GM19240 (cell line): ENCODE results near the gene SULT4A1.

Source experiments
- DNase-seq: peaks from one replicate; pipeline ENCODE4 v3.0.0; 2011; ENCODE audit warnings: low spot score; ENCODE audit not compliant: insufficient read length

SULT4A1 gene

DNA sequence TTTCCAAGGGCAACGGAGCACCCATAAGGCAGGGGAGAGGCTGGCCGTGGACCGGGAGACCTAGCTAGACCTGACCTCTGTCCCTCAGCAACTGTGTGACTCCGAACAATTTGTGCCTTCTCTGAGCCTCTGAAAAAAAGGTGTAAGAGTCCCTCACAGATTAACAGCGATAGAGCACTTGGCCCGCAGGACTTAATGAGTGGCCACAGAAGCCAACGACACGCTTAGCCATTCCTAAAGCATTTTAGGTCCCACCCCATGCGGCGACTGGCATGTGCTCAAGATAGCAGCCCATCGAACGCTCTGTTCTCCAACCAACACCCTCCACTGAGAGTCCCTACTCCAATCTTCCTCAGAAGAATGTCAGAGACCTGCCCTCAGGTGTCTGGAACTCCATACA is 1.5 kb downstream of the SULT4A1 start:
- no peak for DNase-seq

DNA sequence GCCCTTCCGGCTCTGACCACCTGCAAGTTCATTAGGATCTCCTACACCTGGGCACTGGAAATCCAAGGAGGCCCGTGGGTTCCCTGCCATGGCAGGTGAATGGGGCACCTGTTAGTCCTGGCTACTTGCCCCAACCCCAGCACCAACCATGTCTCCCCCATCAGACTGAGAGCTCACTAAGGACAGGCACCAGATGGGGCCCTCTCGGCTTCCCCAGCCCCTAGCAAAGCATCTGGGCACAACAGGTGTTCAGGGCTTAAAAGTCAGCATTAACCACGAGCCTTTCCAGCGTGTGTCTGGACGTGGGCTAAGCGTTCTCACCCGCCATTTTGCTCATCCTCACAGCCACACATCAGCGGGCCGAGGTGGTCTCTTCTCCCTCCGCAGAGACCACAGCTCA is 2.2 kb downstream of the SULT4A1 start:
- DNase-seq = no peak

DNA sequence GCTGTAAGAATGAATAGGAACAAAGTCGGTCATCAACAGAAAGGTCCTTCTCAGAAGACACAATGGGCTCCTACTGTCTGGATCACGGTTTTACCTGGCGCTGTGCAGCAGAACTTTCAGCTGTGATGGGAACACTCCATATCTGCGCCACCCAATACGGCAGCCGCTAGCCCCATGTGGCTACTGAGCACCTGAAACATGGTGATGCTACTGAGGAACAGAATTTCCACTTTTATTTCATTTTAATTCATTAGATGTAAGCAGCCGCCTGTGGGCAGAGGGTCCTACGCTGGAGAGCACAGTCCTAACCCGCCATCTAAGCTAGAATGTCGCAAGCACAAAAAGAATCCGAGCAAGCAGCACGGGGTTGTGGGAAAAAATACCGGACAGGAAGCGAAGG is 2.7 kb downstream of the SULT4A1 start:
- no peak for DNase-seq

DNA sequence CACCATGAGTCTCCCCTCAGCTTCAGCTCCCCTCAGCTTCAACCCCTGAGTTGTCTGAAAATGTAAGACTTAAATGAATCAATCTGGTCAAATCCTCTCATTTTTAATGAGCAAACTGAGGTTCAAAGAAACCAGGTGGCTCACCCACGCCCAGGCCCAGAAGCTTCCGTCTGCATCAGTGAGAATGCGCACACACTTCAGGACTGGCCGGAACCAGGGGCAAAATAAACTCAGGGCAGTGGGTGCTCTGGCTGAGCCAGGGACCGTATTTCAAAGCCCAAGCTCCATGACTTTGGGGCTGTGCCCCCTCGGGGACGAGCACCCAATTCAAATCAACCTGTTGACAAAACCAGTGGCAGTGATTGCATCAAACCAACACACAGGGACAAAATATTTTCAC is 3.1 kb downstream of the SULT4A1 start:
- DNase-seq = no peak

DNA sequence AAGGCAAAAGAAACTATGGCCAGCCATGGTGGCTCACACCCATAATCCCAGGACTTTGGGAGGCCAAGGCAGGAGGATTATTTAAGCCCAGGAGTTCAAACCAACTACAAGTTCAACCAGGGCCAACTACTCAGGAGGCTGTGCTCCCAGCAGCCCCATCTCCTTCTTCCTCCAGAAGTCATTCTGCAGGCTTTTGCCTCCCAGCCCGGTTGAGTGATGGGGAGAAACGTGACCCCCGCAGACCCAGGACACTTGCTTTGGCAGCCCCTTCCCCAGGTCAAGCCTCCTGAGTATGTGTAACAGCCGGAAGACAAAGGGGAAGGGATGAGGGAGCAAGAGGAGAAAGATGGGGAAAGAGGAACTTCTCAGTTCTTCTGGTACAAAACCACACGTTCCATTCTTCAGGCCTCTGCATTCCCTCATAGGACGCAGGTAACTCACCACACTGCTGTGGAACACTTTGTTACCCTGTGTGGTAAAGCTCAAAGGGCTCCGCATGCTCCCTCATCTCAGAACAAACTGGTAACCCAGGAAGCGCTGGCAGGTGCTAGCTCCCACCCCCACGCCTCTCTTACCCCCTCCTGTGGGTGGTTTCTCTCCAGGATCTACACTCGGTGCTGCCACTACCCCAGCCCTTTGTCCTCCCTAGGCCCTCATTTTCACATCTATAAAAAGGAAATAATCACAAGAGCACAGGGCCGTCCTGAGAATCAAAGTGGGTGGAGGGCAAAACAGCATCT is 4.0 kb downstream of the SULT4A1 start:
- no peak for DNase-seq

DNA sequence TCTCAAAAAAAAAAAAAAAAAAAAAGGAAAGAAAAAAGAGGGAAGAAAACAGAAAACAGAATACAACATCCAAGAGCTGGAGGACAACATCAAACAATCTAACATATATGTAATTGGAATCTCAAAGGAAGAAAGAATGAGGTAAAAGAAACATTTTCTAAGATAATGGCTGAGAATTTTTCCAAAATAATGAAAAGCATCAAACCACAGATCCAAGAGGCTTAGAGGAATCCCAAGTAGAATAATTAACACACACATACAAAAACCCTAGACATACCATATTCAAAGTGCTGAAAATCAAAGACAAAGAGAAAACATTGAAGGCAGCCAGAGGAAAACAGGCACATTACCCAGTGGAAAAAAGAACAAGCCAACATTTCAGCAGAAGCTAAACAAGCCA is 4.9 kb downstream of the SULT4A1 start:
- no peak for DNase-seq

DNA sequence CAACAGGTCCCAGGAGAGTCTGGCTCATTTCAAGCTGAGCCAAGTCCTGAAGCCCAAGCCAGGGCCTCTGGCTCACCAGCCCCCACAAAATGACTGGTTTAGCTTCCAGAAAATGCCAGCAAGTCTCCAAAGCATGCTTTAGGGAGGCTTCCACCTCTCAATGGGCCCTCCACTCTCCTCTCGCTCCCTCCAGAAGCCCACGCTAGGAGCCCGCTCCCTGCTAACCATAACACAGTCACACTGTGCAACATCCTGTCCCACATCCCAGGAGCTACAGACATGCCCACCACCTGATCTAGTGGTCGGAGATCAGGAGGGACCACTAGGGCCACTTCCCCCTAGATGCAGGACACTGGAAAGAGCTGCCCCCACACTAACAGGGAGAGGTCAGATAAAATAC is 6.9 kb downstream of the SULT4A1 start:
- DNase-seq = no peak

DNA sequence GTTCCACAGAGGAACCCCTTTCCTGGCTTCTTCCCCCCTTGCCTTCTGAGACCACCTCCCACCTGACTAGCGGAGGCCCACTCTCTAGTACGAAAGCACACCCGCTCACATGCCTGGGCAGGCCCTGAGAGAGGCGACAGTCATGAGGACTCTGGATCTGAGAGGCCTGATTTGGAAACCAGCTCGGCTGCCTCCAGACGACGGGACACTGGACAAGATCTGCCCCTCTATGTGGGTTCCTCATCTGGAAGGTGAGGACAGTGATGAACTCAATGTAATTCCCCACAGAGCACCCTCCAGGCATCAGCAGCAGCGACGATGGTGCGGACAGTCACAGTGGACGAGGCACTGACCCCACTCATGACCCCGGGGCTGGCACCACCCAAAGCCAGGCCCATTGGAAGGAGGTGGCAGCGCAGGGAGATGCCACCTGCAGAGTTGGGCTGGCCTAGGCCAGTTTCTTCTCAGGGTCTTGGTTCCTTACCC is 7.5 kb downstream of the SULT4A1 start:
- DNase-seq = no peak

DNA sequence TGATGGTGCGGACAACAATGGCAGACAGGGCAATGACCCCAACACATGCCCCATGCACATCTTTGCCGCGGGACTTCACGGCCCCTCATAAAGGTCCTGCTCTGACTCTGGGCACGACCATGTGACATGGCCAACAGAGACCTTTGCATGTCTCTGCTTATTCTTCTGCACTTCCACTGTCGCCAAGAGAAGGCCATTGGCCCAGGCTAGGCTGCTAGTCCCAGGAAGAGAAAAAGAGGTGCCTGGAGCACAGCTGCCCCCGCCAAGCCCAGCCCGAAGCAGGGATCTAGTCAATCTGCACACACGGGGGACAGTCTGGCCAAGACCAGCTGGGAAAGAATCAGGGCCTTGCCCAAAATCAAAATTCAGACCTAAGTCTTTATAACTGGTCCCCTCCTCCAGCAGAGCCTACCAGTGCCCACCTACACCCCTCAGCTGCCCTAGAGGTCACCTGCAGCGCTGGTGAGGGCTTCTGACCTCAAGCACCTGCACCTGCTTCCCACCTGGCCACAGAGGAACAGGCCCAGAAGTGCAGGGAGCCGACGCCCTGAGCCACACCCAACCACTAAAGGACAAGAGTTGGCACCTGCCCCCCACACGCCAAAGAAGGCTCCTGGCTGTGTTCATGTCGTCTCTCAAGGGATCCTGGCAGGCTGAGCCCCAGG is 8.1 kb downstream of the SULT4A1 start:
- DNase-seq = no peak

DNA sequence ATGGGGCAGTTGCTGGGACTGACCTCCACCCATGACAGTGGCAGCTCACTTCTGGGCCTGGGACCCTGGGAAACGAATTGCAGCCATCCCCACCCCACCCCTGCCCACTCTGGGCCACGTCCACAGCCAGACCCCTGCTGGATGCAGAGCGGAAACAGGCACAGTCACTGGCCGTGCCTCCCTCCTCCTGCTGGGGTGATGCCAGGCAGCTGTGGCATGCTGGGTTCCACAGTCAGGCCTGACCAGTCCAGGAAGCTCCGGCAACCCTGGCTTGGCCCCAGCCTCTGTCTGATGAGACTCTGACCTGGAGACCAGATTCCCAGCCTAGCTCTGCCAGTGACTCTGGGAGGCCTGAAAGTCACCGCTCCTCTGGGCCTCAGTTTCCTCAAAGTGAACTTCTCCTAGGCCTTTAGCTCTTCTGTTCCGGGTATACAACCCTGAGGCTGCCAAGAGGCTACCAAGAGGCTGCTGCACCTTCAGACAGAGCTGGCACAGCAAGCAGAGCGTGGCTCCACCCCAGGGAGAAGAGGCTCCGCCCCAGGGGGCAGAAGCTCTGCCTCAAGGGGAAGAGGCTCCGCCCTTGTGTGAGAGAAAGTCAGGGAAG is 8.9 kb downstream of the SULT4A1 start:
- DNase-seq = no peak

DNA sequence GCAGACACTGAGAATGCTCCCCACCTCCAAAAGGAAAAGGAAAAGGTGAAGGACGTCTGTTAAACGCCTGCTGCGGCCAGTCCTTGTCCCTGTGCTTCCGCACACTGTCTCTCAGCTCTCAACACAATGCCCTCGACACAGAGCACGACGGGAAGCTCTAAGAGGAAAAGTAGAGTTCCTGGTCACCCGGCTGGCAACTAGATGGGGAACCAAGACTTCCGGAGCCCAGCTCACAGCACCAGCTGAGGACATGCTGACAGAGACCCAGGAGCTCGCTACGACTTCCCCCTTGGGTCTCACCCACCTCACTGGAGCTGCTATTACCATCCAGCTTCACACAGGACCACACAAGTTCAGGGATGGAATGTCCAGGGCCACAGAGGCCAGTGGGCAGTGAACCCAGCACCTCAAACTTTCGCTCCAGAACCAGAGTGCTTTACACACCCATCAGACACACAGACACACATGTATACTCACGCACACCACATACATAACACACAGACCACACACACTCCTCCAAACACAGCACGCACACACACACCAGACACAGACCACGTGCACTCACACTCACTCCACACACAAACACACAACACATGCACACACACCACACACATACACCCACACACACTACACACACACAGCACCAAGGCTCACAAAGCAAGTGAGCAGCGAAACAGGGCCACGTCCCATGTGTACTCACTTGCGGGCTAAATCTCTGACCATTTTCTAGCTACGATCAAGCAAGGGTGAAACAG is 9.6 kb downstream of the SULT4A1 start:
- no peak for DNase-seq

DNA sequence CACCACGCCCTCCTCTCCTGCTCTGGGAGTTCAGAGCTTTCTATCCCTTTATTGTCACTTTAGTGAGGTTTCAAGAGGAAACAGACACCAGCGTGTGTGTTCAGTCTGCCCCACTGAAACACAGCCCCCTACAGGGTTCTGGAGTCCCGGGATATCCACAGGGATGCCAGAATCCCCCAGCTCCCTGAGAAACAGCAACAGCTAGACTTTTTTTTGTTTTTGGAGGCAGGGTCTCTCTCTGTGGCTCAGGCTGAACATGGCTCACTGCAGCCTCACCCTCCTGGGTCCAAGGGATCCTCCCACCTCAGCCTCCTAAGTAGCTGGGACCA is 10.4 kb downstream of the SULT4A1 start:
- DNase-seq = no peak

DNA sequence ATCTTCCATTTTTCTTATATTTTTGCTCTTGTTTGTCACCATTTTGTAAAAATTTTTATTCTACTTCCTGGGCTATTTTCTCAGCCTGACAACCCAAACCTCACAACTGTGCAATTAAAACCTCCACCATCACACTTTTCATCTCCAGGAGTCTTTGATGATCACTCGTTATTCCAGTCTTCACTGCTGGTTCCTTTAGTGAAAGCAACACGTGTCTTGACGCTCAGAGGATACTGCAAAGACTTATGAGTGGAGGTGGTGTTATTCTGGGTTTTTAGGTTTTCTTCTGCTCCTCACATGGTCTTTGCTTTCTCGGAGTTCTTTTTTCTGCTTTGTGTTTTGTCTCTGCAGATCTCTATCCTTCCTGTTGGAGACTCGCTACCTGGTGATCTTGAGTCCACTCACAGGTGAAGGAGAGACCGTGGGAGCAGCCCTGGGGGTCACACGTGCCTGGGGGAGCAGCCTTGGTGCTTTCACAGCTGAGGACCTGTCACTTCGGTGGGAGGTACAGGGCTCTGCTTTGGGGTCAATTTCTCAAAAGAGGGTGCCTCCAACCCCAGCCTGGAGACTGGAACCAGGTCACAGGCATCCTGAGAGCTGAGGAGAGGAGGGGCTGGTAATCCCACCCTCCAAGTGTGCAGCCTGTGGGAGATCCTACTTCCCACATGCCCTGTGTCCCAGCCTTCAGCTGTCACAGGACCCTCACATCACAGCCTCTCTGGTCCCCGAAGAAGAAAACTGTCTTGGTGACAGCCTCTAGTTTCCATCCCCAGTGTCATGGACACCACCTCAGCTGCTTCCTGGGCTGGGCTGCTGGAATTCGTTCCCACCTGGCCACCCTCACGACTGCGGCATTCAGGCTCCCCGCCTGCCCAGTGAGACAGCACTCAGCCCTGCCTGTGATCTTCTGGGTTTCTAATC is 11.0 kb downstream of the SULT4A1 start:
- no peak for DNase-seq

DNA sequence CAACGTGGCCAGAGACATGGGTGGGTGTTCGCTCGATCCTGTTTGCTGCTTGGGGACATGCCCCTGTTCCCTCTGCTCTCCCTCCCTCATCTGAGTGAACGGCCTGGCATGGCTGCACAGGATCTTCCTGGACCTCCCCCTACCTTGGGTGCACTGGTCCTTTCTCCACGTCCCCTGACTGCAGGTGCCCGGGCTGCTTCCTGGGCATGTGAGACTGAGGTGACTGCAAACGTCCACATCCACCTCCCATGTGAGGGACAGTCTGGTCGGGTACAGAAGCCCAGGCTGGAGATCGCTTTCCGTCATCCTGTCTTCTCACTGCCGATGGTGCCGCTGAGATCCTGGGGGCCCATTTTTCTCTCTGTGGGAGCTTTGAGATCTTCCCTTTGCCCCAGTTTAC is 11.8 kb downstream of the SULT4A1 start:
- DNase-seq = no peak

DNA sequence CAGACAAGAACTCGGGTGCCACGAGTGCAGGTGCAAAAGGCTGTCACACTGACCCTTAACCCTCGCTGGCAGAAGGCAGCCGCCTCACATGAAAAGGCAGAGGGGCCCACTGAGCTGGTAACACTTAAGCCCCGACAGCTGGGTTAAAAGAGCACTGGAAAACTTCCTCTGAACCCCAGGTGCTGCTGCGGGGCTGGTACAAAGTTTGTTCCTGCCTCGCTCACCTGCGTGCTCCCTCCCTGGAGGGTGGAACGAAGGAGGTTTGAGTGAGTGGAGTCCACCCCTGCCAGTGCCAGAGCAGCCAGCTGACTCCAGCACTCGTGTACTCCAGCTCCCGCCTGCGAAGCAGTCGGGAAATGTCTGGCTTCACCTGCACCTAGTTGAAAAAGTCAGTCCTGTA is 12.6 kb downstream of the SULT4A1 start:
- DNase-seq = no peak

DNA sequence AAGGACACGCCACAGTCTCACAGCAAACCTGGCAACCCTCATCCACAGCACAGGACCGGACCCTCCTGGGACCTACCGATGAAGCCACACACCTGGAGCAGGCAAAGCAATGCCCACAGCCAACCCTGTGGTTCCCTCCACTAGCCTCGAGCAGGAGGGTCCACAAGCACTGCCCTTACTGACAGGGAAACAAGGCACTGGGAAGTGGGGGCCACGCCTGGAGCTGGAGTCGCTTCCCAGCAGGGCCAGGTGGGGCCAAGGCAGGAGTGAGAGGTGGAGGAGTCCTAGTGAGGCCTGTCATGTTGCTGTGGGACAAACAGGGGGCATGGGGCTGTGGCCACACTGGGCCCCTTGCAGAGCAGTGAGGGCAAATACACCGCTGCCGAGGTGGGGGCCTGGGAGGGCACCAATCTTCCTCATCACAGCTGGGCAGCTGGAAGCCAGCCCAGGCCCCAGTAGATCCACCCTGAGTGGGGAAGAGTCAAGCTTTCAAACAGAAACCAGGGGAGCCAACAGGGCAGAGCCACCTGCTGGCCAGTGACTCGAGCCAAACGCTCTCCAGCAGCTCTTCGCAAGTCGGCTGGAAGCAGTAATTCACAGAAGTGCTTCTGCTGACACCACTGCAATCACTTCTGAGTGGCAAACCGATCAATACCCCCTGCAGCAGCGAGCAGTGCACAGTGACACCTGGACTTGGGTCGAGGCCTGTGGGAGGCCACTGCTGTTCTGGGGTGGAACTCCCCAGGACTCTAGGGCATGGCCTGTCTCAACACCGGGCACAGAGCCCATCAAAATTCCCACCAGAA is 13.7 kb downstream of the SULT4A1 start:
- DNase-seq = no peak

DNA sequence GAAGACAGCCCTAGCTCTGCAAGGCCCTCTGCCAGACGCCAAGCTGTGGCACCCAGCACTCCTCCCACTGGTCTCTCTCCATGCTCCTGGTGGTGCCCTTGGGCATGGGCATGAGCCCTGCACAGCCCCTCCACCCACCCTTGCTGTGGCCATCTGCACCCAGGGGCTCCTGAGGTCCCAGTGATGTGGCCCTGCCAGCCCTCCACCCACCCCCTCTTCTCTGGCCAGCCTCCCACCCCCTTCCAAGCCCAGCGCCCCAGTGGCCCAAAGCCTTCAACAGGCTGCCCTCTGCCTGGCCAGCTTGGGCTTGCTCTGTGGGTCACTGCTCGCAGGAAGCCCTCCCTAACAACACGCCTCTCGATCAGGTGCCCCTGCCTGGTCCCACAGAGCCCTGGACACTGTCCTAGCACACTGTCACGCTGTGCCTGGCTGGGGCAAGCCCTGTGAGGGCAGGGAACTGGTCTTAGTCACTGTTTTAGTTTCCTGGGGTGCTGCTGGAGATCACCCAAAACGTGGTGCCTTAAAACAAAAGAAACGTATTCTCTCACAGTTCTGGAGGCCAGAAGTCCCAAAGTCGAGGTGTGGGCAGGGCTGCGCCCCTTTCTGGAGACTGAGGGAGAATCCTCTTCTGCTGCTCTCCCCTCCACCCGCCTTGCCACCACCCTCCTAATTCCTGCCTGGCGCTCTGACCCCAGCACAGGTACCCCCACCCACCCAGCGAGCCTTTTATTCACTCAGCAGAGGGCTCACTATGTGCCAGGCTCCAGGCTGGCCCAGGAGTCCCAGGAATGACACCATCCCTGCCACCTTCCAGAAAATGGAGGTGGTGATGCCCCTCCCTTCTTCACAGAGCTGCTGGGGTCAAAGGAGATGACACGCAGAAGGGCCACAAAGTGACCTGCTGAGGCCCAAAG is 14.7 kb downstream of the SULT4A1 start:
- DNase-seq = no peak

DNA sequence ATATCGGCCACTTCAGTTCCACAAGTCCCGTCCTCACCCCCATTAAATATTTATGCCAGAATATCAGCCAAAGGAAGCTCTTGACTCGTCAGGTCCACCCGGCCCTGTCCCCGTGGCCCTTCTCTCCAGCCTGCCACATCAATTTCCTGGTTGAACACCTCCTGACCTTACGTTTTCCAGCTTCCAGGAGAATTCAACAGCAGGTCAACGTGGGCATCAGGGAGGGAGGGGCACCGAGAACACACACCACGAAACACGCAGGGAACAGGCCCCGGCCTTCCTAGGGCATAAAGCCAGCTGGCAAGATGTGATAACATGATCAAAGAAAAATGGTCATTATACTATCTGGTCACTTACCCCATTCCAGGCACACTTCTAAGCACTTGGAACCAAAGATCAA is 15.3 kb downstream of the SULT4A1 start:
- no peak for DNase-seq

DNA sequence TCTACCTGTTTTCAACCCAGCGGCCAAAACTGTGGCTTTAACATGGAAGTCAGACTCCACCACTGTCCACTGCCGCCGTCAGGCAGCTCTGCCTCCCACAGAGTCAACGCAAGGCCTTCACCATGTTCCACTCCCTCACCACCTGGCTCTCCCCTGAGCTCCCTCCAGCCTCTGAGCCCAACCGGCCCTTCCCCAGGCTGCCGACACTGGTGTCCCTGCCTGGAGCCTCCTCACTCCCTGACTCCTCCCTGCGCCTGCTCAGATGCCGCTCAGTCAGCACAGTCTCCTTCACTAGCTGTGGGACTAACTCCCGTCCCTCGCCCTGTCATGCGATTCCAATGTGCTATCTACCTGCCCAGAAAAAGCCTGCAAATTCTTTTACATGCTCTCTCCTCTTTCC is 16.3 kb downstream of the SULT4A1 start:
- DNase-seq = no peak
